ENCODE measurements around the gene CWF19L1. TPM values are rescaled to one million over a fixed set of nuclear protein-coding genes. Genes with fewer than 3 reads are reported as not detected.

CWF19L1 gene
- polyA plus RNA-seq, 6 donors from 2014 or later, result 23.8 to 40.6 (median 28.9) TPM

- H3K36me3 Mint-ChIP-seq, result peaks cover 0 to 9% of the 10 kb centered on the region in 2 donors
- DNase-seq, result peak; percentile 94
- peak within 1 kb of the TSS; percentile 95 to 99 (median 98) for H3K4me3 Mint-ChIP-seq
- peaks cover 36 to 43% (median 40%) of the 10 kb centered on the region in 3 donors for H3K4me1 Mint-ChIP-seq
- ATAC-seq (ENCODE audit: low read depth in 2 of 2), result peak; percentile 93
- no peaks in the 10 kb centered on the region for H3K9me3 Mint-ChIP-seq
- peak within 1 kb of the TSS; percentile 97 to 99 (median 98) for H3K27ac Mint-ChIP-seq
- H3K27me3 Mint-ChIP-seq, result no peaks in the 10 kb centered on the region
These were observed 81.8 kb downstream of the CWF19L1 start, which contains the start of gene ERLIN1 for GRCh38 chr10:100185364-100186252. TSS of gene ERLIN1 (minus strand) at chr10:100186029. CDS start at chr10:100185626, 403 bp downstream.

- H3K27ac Mint-ChIP-seq, result peak overlapping the region; percentile 67 to 98 (median 98)
- H3K27me3 Mint-ChIP-seq, result no peaks in the 10 kb centered on the region
- DNase-seq (no peak), ATAC-seq (ENCODE audit: low read depth in 2 of 2) (no peak)
- peaks cover 0 to 8% of the 10 kb centered on the region in 2 donors for H3K36me3 Mint-ChIP-seq
- H3K4me3 Mint-ChIP-seq, result peak overlapping the region; percentile 95 to 99 (median 98)
- H3K9me3 Mint-ChIP-seq, result no peaks in the 10 kb centered on the region
- H3K4me1 Mint-ChIP-seq, result peaks cover 36 to 46% (median 40%) of the 10 kb centered on the region in 3 donors
These were observed 82.6 kb downstream of the CWF19L1 start for GRCh38 chr10:100184840-100185239.

- no peak for ATAC-seq (ENCODE audit: low read depth in 2 of 2)
- Mint-ChIP-seq H3K27me3 (no peaks in the 10 kb centered on the region), H3K4me1 (peaks cover 36 to 46% (median 40%) of the 10 kb centered on the region in 3 donors), H3K4me3 (peak overlapping the region; percentile 95 to 99 (median 98)), H3K36me3 (peaks cover 0 to 8% of the 10 kb centered on the region in 2 donors), H3K27ac (peak overlapping the region; percentile 67 to 98 (median 98)), H3K9me3 (no peaks in the 10 kb centered on the region)
- no peak for DNase-seq
These were observed 83.0 kb downstream of the CWF19L1 start for GRCh38 chr10:100184426-100184825.

- Mint-ChIP-seq H3K4me1 (peaks cover 36 to 46% (median 40%) of the 10 kb centered on the region in 3 donors), H3K27me3 (no peaks in the 10 kb centered on the region), H3K4me3 (peak overlapping the region in 1 of 8 donors; percentile 96), H3K27ac (peak overlapping the region in 4 of 6 donors; percentile 67 to 98 (median 82)), H3K36me3 (peaks cover 0 to 8% of the 10 kb centered on the region in 2 donors), H3K9me3 (no peaks in the 10 kb centered on the region)
- DNase-seq (no peak), ATAC-seq (ENCODE audit: low read depth in 2 of 2) (no peak)
These were observed 84.0 kb downstream of the CWF19L1 start for GRCh38 chr10:100183481-100183880.

GRCh38 chr10:100182908-100183307 lies 84.5 kb downstream of the CWF19L1 start:
- peaks cover 1 to 8% of the 10 kb centered on the region in 2 donors for H3K36me3 Mint-ChIP-seq
- peak overlapping the region in 1 of 8 donors; percentile 35 for H3K4me3 Mint-ChIP-seq
- H3K4me1 Mint-ChIP-seq, result peaks cover 36 to 46% (median 40%) of the 10 kb centered on the region in 3 donors
- H3K9me3 Mint-ChIP-seq, result no peaks in the 10 kb centered on the region
- no peaks in the 10 kb centered on the region for H3K27me3 Mint-ChIP-seq
- ATAC-seq (ENCODE audit: low read depth in 2 of 2) (no peak), DNase-seq (no peak)
- peak overlapping the region; percentile 2 to 82 (median 42) for H3K27ac Mint-ChIP-seq

Other genes with a start within 250 kb of the CWF19L1 start
- gene CPN1, start 185.8 kb downstream of the CWF19L1 start, polyA plus RNA-seq (ENCODE audit: low read depth in 6 of 6), result not detected
- gene ERLIN1, start 81.6 kb downstream of the CWF19L1 start, polyA plus RNA-seq (ENCODE audit: low read depth in 6 of 6), result 10 to 100 TPM in 2 of 6 donors, 1 to 10 TPM in 4; 3.4 to 14.6 (median 9.8) TPM
- gene CHUK, start 38.0 kb downstream of the CWF19L1 start, polyA plus RNA-seq (ENCODE audit: low read depth in 6 of 6), result 10 to 100 TPM in 4 of 6 donors, 1 to 10 TPM in 2; 7.5 to 15.5 (median 12.4) TPM
- gene BLOC1S2, start 19.0 kb upstream of the CWF19L1 start, polyA plus RNA-seq (ENCODE audit: low read depth in 6 of 6), result 100 to 1,000 TPM; 254 to 374 (median 297) TPM
- 1 to 10 TPM in 1 of 6 donors, under 1 TPM in 2, not detected in 3; 0.25 to 1.1 (median 0.93) TPM for gene PKD2L1, start 62.6 kb upstream of the CWF19L1 start, polyA plus RNA-seq (ENCODE audit: low read depth in 6 of 6)
- 1 to 10 TPM; 1.7 to 8.3 (median 4.2) TPM for gene SCD, start 79.6 kb upstream of the CWF19L1 start, polyA plus RNA-seq (ENCODE audit: low read depth in 6 of 6)
- gene WNT8B, start 195.4 kb upstream of the CWF19L1 start, polyA plus RNA-seq (ENCODE audit: low read depth in 6 of 6), result under 1 TPM in 1 of 6 donors, not detected in 5; 0.17 TPM

Measured in naive B cell (primary cell).